Measurements from ENCODE around the gene ZFR.

- TF ChIP-seq CTCF (IDR thresholded peaks at IDR 0.05) (no peak), TCF7L2 (IDR thresholded peaks at IDR 0.05; ENCODE audit: low read depth, low read length) (no peak)
Observed at GRCh38 chr5:32482193-32482592, 37.7 kb upstream of the ZFR start.

All from Panc1 (cell line).